ENCODE data around the gene BPIFB6.

BPIFB6 gene

DNA sequence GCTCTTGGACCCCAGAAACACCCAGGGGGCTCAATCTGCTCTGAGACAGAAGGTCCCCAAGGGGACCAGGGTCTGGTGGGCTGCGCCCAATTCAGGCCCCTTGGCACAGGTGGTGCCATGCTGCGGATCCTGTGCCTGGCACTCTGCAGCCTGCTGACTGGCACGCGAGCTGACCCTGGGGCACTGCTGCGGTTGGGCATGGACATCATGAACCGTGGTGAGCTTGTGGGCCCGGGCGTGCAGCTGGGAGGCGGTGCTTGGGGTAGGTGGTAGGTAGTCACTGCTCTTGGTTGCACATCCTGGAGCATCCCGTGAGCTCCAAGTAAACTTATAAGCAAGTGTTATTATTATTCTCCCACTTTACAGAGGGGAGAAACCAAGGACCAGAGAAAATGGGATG, at the start of gene BPIFB6:
BPIFB6 (plus strand) TSS at position 118 of the 400 bp plus-strand sequence; CDS start at position 118, 0 bp downstream.
- DNase-seq: no peak

- DNase-seq: no peak
Measured at GRCh38 chr20:32982617-32983458, 48.6 kb upstream of the BPIFB6 start.

DNA sequence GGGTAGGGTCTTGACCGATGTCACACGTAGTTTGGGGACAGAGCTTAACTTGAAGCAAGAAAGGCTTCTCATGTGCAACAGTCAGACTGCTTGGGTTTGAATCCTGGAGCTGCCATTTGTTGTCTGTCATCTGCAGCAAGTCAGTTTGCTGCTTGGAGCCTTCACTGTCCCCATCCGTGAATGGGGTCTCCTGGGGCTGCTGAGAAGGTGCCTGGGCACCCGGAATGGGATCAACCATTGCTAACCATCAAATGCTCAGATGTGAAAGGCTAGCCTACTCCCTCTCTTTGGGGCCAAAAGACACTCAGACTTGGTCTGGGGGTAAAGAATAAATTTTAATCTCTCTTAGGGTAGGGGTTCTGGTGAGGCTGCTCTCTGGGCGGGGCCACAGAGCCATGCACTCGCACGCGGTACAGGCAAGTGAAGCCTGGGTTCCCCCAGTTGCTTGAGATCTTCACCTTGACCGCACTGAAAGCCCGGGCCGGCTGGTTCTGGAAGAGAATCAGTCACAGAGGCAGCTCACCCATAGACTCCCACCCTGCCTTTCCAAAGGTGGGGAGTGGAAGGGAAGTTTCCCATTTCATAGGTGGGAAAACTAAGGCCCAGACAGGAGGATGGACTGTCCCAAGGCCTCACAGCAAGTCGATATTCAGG, 47.9 kb upstream of the BPIFB6 start:
- DNase-seq: no peak

DNA sequence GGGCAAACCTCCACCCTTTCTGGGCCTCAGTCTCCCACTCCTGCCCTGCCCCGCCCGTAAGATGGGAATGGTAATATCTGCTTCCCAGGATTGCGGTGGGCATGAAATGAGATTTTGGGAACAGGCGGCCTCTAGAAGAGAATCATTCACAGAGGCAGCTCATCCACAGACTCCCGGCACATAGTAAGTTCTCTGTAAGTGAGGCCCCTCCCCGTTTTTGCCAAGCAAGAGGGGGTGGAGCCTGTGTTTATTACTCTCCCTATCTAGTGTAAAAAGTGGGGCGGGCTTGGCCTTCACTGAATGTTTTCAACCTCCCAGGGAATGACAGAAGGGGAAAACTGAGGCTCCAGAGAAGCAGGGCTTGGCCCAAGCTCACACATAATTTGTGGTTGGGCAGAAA, 47.3 kb upstream of the BPIFB6 start:
- no peak for DNase-seq

GRCh38 chr20:32984631-32985354, 46.7 kb upstream of the BPIFB6 start:
- no peak for DNase-seq

GRCh38 chr20:32985596-32985995, 45.9 kb upstream of the BPIFB6 start:
- DNase-seq: no peak

GRCh38 chr20:32986331-32986966, 45.0 kb upstream of the BPIFB6 start:
- DNase-seq: no peak

GRCh38 chr20:32987044-32987825, 44.2 kb upstream of the BPIFB6 start:
- no peak for DNase-seq

- DNase-seq: no peak
Measured at GRCh38 chr20:32988008-32988407, 43.4 kb upstream of the BPIFB6 start.

- no peak for DNase-seq
Measured at GRCh38 chr20:32989507-32990283, 41.8 kb upstream of the BPIFB6 start.

GRCh38 chr20:32990426-32990825, 41.0 kb upstream of the BPIFB6 start:
- DNase-seq: no peak

GRCh38 chr20:32991383-32991782, 40.1 kb upstream of the BPIFB6 start:
- DNase-seq: no peak

DNA sequence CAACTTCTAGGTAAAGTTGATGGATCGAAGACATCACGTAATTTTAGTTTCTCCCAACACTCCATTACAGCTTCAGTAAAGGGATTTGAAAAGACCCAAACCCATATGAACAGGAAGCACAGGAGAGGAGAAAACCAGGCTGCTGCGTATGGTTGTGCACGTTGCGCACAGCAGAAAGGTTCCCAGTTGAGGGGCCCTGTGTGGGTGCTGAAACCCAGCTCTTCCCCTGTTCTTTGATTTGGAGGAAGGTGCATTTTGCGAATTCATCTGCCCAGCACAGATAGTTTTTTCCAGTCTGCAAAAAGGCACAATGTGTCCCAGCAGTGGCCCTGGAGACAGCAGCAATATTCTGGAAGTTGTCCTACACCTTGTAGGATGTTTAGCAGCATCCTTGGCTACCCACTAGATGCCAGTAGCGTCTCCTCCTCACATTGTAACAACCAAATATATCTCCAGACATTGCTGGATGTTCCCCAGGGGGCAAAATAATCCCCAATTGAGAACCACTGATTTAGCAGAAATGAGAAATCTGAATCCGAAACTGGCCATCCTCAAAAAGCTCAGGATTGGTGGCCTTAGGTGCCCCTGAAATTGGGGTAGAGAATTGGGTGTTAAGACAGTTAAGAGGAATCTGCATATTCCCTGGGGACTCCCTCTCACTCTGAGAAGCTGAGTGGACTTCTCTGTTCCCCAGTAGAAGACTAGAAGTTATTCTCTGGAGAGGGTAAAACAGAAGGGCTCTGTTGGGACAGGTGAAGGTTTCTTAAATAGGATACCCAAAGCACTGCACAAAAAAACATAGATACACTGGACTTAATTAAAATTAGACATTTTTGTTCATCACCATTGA, 39.4 kb upstream of the BPIFB6 start:
- no peak for DNase-seq

- DNase-seq: no peak
Measured at GRCh38 chr20:32993496-32994050, 37.9 kb upstream of the BPIFB6 start.

- DNase-seq: no peak
Measured at GRCh38 chr20:32995802-32996201, 35.6 kb upstream of the BPIFB6 start.

- no peak for DNase-seq
Measured at GRCh38 chr20:32997431-32997830, 34.0 kb upstream of the BPIFB6 start.

GRCh38 chr20:32999603-33000250, 31.7 kb upstream of the BPIFB6 start:
- DNase-seq: no peak

- DNase-seq: no peak
Measured at GRCh38 chr20:33000802-33001466, 30.5 kb upstream of the BPIFB6 start.

All from activated CD8-positive, alpha-beta memory T cell treated with anti-CD3 and anti-CD28 coated beads for 24 hours (primary cell).